Testis (tissue), 2 donors: ENCODE results near the gene F3.

ENCODE experiments used
- CTCF ChIP-seq, 3 experiments: fragments of 450-650 bp in 2 of 3; fragments of 200-600 bp in 1 of 3; sonication (generic) in 1 of 3; IDR thresholded peaks; one replicate each; pipeline ENCODE4 v1.5.1; 2016 to 2019; ENCODE audit warnings: antibody characterized with exemption in 3 of 3, mild to moderate bottlenecking in 2 of 3, moderate library complexity in 1 of 3
- POLR2A ChIP-seq: fragments of 450-650 bp; IDR thresholded peaks from one replicate; pipeline ENCODE4 v1.6.1; 2017; ENCODE audit warnings: antibody characterized with exemption, mild to moderate bottlenecking, moderate library complexity

- no peak for TF ChIP-seq CTCF (IDR thresholded peaks at IDR 0.05)
- no peak for TF ChIP-seq POLR2A
Measured at GRCh38 chr1:94580367-94581115, 39.0 kb upstream of the F3 start.
